GM23248 (cell line): Measurements from ENCODE around the gene WBP2. TPM values are rescaled to one million over a fixed set of nuclear protein-coding genes. Genes with fewer than 3 reads are reported as not detected.
"Not testable (repeated sequence)": the region's sequence is repeated elsewhere in the genome, so short reads cannot be mapped to it uniquely, and the experiment has no call there.

ENCODE experiments used
- DNase-seq: peaks from one replicate; pipeline ENCODE4 v3.0.0-alpha.2; 2015
- H2AFZ ChIP-seq: fragments of 200-600 bp; sonication (generic); 2 replicates; pipeline ENCODE4 v1.6.1; 2016; ENCODE audit warnings: antibody characterized with exemption
- H3F3A ChIP-seq: fragments of 200-600 bp; sonication (generic); 2 replicates; pipeline ENCODE4 v1.6.1; 2016; ENCODE audit warnings: mild to moderate bottlenecking, antibody characterized with exemption, mixed run types; ENCODE audit not compliant: insufficient read depth
- H3K27ac ChIP-seq: fragments of 200-600 bp; sonication (generic); 2 replicates; pipeline ENCODE4 v1.5.1; 2016; ENCODE audit warnings: mild to moderate bottlenecking
- H3K27me3 ChIP-seq: fragments of 200-600 bp; sonication (generic); replicated peaks from 2 replicates; pipeline ENCODE4 v1.6.1; 2016; ENCODE audit warnings: mild to moderate bottlenecking; ENCODE audit not compliant: insufficient read depth
- H3K36me3 ChIP-seq: fragments of 200-600 bp; sonication (generic); 2 replicates; pipeline ENCODE4 v1.6.1; 2016; ENCODE audit warnings: low read depth, mild to moderate bottlenecking
- H3K4me1 ChIP-seq: fragments of 200-600 bp; sonication (generic); 2 replicates; pipeline ENCODE4 v1.6.1; 2016; ENCODE audit warnings: mild to moderate bottlenecking; ENCODE audit not compliant: insufficient read depth
- H3K4me2 ChIP-seq: fragments of 200-600 bp; sonication (generic); one replicate; pipeline ENCODE4 v1.6.1; 2016; ENCODE audit warnings: mild to moderate bottlenecking; ENCODE audit not compliant: unreplicated experiment
- H3K4me3 ChIP-seq: fragments of 200-600 bp; sonication (generic); 2 replicates; pipeline ENCODE4 v1.5.1; 2016; ENCODE audit warnings: mild to moderate bottlenecking
- H3K79me2 ChIP-seq: fragments of 200-600 bp; sonication (generic); 2 replicates; pipeline ENCODE4 v1.6.1; 2016; ENCODE audit warnings: mild to moderate bottlenecking; ENCODE audit not compliant: insufficient read depth
- H3K9ac ChIP-seq: fragments of 200-600 bp; sonication (generic); 2 replicates; pipeline ENCODE4 v1.6.1; 2016; ENCODE audit warnings: mild to moderate bottlenecking
- H3K9me2 ChIP-seq: fragments of 200-600 bp; sonication (generic); 2 replicates; pipeline ENCODE4 v1.6.1; 2016; ENCODE audit warnings: mixed run types, mild to moderate bottlenecking, moderate library complexity; ENCODE audit not compliant: insufficient read depth
- H3K9me3 ChIP-seq: fragments of 200-600 bp; sonication (generic); one replicate; pipeline ENCODE4 v1.6.1; 2017; ENCODE audit warnings: low read depth
- H4K20me1 ChIP-seq: fragments of 200-600 bp; sonication (generic); 2 replicates; pipeline ENCODE4 v1.6.0; 2016; ENCODE audit not compliant: insufficient read depth
- EZH2 ChIP-seq: fragments of 200-600 bp; sonication (generic); IDR thresholded peaks from 2 replicates; pipeline ENCODE4 v1.6.1; 2018; ENCODE audit warnings: antibody characterized with exemption, mild to moderate bottlenecking; ENCODE audit not compliant: insufficient read depth, poor library complexity, severe bottlenecking
- EZH2phosphoT487 ChIP-seq: fragments of 200-600 bp; sonication (generic); IDR thresholded peaks from 2 replicates; pipeline ENCODE4 v1.6.1; 2018; ENCODE audit warnings: antibody characterized with exemption, moderate library complexity, mild to moderate bottlenecking, low read depth; ENCODE audit not compliant: insufficient read depth
- WGBS, 2 experiments: methylation state at CpG; one replicate each; pipeline ENCODE4 v1.1.6; 2015 to 2017; ENCODE audit warnings: low lambda C conversion rate in 2 of 2, low coverage in 1 of 2; ENCODE audit errors: missing lambda C conversion rate in 2 of 2; 5-methylcytosine and 5-hydroxymethylcytosine counted together
- in situ Hi-C: fragments of 300-500 bp; cut with MboI; formaldehyde crosslinking; loops from 2 replicates; pipeline ENCODE4 v1.15.0; 2020
- polyA plus RNA-seq: library from polyadenylated mRNA; unstranded; fragments of >200 nt; fragmentation: Nextera tagmentation; extraction: Ambion mirVana; gene quantifications from 2 replicates; pipeline ENCODE4 v1.2.1, GENCODE V29; 2016
- total RNA-seq: library from RNA; depleted of rRNA; stranded (reverse); fragments of >200 nt; shearing (Covaris generic); gene quantifications from 2 replicates; pipeline ENCODE4 v1.2.3, GENCODE V29; 2014

The WBP2 gene
- total and polyA plus RNA-seq, 2 experiments from 2014 or later = 17.4 to 59.4 TPM

DNA sequence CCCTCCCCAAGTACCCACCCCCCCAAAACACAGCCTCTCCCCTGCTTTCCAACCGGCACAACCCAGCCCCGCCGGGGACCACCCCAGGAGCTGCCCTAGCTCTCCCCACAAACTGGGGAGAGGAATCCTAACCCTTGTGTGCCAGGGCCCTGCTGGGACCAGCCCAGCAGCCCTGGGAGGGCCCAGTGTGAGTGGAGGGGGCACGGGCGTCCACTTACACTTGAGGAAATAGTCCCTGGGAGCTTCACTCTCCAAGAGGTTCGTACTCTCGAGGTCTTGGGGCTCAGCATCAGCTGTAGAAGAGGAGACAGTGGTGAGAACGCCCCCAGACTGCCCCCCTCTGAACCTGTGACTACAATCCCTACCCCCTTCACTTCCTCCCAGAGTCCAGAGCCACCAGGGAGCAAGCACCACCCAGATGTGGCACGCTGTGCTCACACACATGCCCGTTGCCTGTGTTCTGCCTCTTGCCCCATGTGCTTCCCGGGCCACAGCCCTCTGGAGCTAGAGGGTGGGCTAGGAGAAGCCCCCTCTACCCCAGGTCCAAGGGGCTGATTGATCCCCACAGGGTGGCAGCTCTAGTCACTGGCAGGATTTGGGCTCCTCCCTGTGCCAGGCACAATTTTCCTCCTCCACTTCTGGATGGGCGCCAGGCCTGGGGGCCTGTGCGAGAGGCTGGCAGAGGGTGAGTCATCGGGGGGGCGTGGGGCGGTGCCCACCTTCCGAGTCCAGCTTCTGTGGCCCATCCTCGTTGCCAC lies 20.2 kb upstream of the WBP2 start:
- no peak for DNase-seq
- Histone ChIP-seq H4K20me1 (no peaks in the 10 kb centered on the region), H3F3A (peaks cover 11% of the 10 kb centered on the region; the same call in 1 of the 2 replicates), H3K9me3 (no peaks in the 10 kb centered on the region), H3K9me2 (no peaks in the 10 kb centered on the region), H2AFZ (no peak overlapping the region), H3K27ac (no peak overlapping the region), H3K4me3 (no peak overlapping the region), H3K79me2 (no peaks in the 10 kb centered on the region), H3K4me1 (peaks cover 30% of the 10 kb centered on the region), H3K4me2 (no peak overlapping the region), H3K27me3 (peaks cover 12% of the 10 kb centered on the region), H3K36me3 (no peaks in the 10 kb centered on the region), H3K9ac (no peak overlapping the region)
- 48 to 51% methylated on average over 15 to 18 of the region's 18 CpGs for WGBS, 2 experiments
- TF ChIP-seq EZH2phosphoT487 (no peak), EZH2 (no peak)
- in situ Hi-C loops = no loop called here

DNA sequence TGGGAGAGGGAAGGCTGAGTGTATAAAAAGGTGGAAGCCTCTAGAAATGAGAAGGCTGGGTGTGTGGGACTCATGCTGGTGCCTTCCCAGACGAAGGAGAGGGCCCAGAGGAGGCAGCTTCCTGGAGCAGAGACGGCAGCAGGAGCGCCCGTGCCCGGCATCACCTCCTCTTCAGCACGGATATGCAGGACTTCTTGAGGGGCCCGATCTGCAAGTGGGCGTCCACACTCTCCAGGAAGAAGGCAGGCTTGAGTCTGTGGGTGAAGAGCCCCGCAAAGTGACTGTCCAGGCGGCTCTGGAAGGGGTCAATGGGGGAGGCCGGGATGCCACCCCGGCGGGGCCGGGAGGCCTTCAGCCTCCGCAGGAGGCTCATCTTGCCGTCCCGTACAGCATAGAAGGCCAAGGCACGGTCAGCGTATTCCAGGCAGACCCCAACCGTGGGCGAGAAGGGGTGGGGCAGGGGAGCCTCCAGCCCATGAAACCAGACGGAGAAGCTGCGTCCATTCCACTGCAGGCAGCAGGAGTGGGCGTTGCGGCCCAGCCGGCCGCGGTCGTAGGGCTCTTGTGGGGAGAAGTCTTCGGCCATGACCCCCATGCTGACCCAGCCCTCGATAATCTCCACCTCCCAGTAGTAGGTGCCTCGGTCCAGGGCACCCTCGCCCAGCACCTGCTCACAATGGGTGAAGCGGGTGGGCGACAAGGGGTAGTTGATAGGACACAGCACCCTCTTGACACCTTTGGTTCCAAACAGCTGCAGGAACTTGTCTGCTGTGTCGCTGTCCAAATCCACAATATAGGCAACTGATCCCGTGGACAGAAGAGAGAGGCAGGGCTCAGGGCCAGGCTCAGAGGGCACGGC lies 19.4 kb upstream of the WBP2 start:
- Histone ChIP-seq H3K27me3 (peaks cover 7% of the 10 kb centered on the region), H3K79me2 (no peaks in the 10 kb centered on the region), H3K4me3 (no peak overlapping the region), H3F3A (peaks cover 5% of the 10 kb centered on the region; the same call in 1 of the 2 replicates), H3K27ac (no peak overlapping the region), H3K9ac (no peak overlapping the region), H3K4me1 (peaks cover 36% of the 10 kb centered on the region), H3K9me3 (no peaks in the 10 kb centered on the region), H3K36me3 (no peaks in the 10 kb centered on the region), H4K20me1 (no peaks in the 10 kb centered on the region), H2AFZ (no peak overlapping the region), H3K9me2 (no peaks in the 10 kb centered on the region), H3K4me2 (no peak overlapping the region)
- WGBS, 2 experiments = 88 to 91% methylated on average over 30 to 37 of the region's 38 CpGs
- no peak for DNase-seq
- in situ Hi-C loops = no loop called here
- TF ChIP-seq EZH2 (no peak), EZH2phosphoT487 (no peak)

DNA sequence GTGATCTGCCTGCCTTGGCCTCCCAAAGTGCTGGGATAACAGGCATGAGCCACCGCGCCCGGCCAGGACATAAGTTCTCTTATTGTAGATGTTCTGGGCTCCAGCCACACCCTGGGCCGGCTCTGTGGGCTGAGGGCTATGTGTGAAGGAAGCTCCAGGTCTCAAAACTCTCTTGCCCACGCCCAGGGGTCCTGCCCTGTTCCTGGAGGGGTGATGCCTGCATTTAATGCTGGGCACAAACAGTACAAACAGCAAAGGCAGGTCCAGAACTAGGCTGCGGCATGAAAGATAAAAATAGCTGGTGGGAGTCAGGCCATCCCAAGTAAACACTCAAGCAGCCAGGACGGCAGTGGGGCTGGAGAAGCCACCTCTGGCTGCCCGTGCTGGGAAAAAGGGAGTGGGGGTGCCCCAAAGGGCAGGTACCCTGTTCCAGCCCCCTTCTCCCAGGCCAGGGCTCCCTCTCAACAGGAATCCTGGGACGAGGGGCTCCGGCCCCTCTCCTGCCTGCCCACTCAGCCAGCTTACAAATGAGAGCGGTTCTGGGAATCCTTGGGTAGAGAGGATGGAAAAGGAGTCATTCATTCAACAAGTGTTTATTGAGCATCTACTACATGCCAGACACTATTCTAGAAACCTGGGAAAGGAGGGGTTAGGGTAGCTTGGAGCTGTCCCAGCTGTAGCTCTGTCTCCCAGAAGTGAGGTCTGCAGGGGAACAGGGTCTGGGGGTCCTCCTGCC lies 18.6 kb upstream of the WBP2 start:
- Histone ChIP-seq H3K4me2 (no peak overlapping the region), H3K27me3 (peaks cover 1% of the 10 kb centered on the region; the same call in 1 of the 2 replicates), H3K9me3 (no peaks in the 10 kb centered on the region), H3K79me2 (no peaks in the 10 kb centered on the region), H3K9ac (no peak overlapping the region), H2AFZ (no peak overlapping the region), H3K4me1 (peaks cover 44% of the 10 kb centered on the region), H4K20me1 (no peaks in the 10 kb centered on the region), H3K4me3 (no peak overlapping the region), H3K27ac (no peak overlapping the region), H3F3A (peaks cover 6% of the 10 kb centered on the region; the same call in 1 of the 2 replicates), H3K36me3 (no peaks in the 10 kb centered on the region), H3K9me2 (no peaks in the 10 kb centered on the region)
- TF ChIP-seq EZH2 = no peak
- TF ChIP-seq EZH2phosphoT487 = no peak
- in situ Hi-C loops = no loop called here
- 52 to 55% methylated on average over 11 of the region's 11 CpGs for WGBS, 2 experiments
- no peak for DNase-seq

DNA sequence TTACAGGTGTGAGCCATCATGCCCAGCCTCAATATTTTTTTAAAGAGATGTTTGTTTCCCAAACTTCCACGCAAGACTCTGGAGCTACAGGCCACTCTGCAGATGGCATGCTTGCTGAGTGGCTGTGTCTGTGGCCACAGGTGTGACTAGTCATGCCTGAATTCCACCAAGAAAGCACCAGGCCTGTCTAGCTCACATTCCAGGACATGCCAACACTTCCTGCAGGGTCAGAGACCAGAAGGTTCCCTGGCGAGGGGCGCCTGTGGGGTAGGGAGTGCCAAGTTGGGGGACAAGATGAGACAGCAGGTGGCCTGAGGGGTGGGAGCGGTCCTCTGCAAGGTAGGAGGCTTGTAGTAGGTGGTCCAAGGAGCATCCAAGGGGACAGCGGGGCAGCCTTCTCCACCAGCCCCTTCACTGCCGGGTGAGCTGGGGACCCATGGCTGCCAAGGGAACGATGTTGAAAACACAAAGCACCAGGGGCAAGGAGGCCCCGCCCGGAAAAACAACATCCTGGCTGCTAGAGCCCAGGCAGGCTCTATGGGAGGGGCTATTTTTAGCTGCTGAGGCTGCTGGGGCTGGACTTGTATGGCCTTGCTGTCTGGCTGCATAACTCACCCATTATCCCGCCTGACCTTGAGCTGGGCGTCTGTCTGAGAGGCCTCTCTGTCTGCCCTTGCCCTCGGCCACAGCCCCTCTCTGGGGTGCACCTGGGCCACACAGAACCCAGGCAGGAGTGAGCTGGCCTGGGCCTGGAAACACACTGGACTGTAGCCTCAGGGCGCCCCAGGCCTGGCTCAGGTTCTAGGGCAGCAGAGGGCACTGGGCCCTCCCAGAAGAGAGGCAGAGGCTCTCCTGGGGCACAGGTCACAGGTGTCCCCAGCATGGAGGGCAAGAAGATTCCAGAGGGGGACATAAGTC lies 17.6 kb upstream of the WBP2 start:
- Histone ChIP-seq H3F3A (peaks cover 6% of the 10 kb centered on the region; the same call in 1 of the 2 replicates), H3K9me2 (no peaks in the 10 kb centered on the region), H3K27ac (peak overlapping the region; percentile 61), H3K9me3 (no peaks in the 10 kb centered on the region), H3K36me3 (no peaks in the 10 kb centered on the region), H4K20me1 (no peaks in the 10 kb centered on the region), H3K9ac (peak overlapping the region; percentile 67), H3K4me1 (peaks cover 45% of the 10 kb centered on the region), H3K4me2 (no peak overlapping the region), H3K27me3 (no peaks in the 10 kb centered on the region), H3K4me3 (no peak overlapping the region), H3K79me2 (no peaks in the 10 kb centered on the region), H2AFZ (peak overlapping the region; percentile 40)
- in situ Hi-C loops = no loop called here
- TF ChIP-seq EZH2 = no peak
- WGBS, 2 experiments = 24 to 28% methylated on average over 12 to 13 of the region's 13 CpGs
- DNase-seq = peak; percentile 93

DNA sequence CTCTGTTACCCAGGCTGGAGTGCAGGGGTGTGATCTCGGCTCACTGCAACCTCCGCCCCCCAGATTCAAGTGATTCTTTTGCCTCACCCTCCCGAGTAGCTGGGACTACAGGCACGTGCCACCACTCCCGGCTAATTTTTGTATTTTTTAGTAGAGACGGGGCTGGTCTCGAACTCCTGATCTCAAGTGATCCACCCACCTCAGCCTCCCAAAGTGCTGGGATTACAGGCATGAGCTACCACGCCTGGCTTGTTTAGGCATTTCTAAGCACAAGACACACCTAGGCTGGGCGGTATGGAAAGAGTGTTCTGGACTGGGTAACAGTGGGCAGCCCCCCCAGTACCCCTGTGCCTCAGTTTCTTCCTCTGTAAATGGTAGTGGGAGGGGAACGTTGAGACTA lies 15.1 kb upstream of the WBP2 start:
- DNase-seq, H3K4me3 ChIP-seq, H3K9me2 ChIP-seq, H3K36me3 ChIP-seq, in situ Hi-C loops, H4K20me1 ChIP-seq, H3F3A ChIP-seq, H3K27me3 ChIP-seq, H3K9me3 ChIP-seq, H3K79me2 ChIP-seq: not testable (repeated sequence)
- Histone ChIP-seq H3K4me2 (peak overlapping the region; percentile 25), H3K27ac (peak overlapping the region; percentile 77; the same call in 1 of the 2 replicates), H3K9ac (peak overlapping the region; percentile 69), H3K4me1 (peaks cover 25% of the 10 kb centered on the region), H2AFZ (peak overlapping the region; percentile 78)
- WGBS, 2 experiments = 37 to 47% methylated on average over 8 to 10 of the region's 10 CpGs
